Rectal smooth muscle tissue (tissue), 1 donor: ENCODE data around the gene RIPPLY1.
"Not testable (repeated sequence)": the region's sequence is repeated elsewhere in the genome, so short reads cannot be mapped to it uniquely, and the experiment has no call there.

Experiments
- H3K27ac ChIP-seq: one replicate; pipeline ENCODE4 v1.7.0; 2013; ENCODE audit warnings: low read depth, low read length, inconsistent platforms
- H3K27me3 ChIP-seq: one replicate; pipeline ENCODE4 v1.7.0; 2013; ENCODE audit warnings: low read length; ENCODE audit not compliant: control insufficient read depth, insufficient read depth
- H3K36me3 ChIP-seq: one replicate; pipeline ENCODE4 v1.7.0; 2013; ENCODE audit warnings: low read length; ENCODE audit not compliant: control insufficient read depth, insufficient read depth
- H3K4me1 ChIP-seq: one replicate; pipeline ENCODE4 v1.7.0; 2013; ENCODE audit warnings: low read length; ENCODE audit not compliant: control insufficient read depth, insufficient read depth
- H3K4me3 ChIP-seq: one replicate; pipeline ENCODE4 v1.7.0; 2013; ENCODE audit warnings: low read length
- H3K9ac ChIP-seq: one replicate; pipeline ENCODE4 v1.7.0; 2013; ENCODE audit warnings: low read length

The RIPPLY1 gene

DNA sequence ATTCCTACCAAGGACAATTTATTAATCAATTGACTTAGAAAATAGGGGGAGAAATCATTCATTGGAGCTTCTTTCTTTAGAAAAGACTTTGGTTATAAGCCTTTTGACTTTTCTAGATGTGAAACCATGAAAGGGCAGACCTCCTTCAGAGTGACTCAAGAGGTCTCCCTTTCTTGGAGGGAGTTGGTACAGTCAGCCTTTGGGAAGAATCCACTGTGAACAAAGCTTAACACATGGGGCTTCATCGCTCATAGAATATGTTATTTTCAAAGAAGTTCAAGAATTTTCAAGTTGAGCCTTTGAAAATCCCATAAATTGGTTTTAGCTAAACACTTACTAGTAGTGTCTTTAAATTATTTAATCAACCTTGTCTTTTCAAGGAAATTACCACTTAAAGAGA, 28.0 kb downstream of the RIPPLY1 start:
- H3K27ac ChIP-seq = no peak overlapping the region
- no peaks in the 10 kb centered on the region for H3K27me3 ChIP-seq
- H3K9ac ChIP-seq = no peak overlapping the region
- no peak overlapping the region for H3K4me3 ChIP-seq
- H3K36me3 ChIP-seq = no peaks in the 10 kb centered on the region
- no peaks in the 10 kb centered on the region for H3K4me1 ChIP-seq

DNA sequence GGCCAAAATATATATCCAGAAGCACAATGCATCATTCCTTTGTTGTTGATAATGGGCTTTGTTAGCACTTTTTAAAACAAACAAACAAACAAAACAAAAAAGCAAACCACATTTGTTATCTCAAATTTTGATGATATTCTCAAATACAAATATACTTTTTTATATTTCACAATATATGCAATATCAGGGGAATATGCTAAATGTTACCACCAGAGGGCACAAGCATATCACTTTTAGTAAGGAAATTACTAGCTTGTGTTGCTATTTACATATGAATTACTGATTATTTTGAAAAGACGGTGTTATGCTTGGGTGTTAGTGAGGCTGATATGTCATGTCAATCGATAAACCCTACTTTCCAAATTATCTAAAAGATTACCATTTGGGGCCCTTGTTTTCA, 29.1 kb downstream of the RIPPLY1 start:
- no peak overlapping the region for H3K4me3 ChIP-seq
- no peaks in the 10 kb centered on the region for H3K36me3 ChIP-seq
- no peak overlapping the region for H3K27ac ChIP-seq
- no peaks in the 10 kb centered on the region for H3K27me3 ChIP-seq
- no peaks in the 10 kb centered on the region for H3K4me1 ChIP-seq
- no peak overlapping the region for H3K9ac ChIP-seq

DNA sequence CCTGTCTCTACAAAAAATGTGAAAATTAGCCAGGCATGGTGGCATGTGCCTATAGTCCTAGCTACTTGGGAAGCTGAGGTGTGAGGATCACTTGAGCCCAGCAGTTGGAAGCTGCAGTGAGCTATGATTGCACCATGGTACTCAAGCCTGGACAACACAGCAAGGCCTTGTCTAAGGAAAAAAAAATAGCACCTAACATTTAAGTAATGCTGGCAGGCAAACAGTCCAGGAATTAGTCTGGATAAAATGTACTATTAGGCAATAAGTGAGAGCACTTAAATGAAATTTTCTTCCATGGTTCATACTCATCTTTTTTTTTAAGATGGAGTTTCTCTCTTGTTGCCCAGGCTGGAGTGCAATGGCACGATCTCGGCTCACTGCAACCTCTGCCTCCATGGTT, 30.3 kb downstream of the RIPPLY1 start:
- not testable (repeated sequence) for H3K36me3 ChIP-seq, H3K27me3 ChIP-seq, H3K4me3 ChIP-seq, H3K4me1 ChIP-seq, H3K27ac ChIP-seq, H3K9ac ChIP-seq

DNA sequence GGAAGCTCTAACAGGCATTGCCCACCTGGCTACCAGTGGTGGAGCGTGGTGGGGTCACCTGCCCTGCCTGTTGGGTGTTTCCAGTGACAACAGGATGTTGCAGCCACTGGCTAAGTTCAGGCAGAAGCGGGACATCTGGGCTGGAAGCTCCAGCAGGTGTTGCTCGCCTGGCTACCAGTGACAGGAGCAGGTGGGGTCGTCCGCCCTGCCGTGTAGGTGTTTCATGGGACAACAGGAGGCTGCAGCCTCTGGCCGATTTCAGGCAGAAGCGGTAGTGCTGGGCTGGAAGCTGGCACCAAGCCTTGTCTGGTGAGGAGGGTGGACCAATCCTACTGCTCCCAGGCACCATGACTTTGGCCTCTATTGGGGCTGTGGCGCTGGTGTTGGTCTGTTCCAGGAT, 39.4 kb downstream of the RIPPLY1 start:
- no peaks in the 10 kb centered on the region for H3K36me3 ChIP-seq

DNA sequence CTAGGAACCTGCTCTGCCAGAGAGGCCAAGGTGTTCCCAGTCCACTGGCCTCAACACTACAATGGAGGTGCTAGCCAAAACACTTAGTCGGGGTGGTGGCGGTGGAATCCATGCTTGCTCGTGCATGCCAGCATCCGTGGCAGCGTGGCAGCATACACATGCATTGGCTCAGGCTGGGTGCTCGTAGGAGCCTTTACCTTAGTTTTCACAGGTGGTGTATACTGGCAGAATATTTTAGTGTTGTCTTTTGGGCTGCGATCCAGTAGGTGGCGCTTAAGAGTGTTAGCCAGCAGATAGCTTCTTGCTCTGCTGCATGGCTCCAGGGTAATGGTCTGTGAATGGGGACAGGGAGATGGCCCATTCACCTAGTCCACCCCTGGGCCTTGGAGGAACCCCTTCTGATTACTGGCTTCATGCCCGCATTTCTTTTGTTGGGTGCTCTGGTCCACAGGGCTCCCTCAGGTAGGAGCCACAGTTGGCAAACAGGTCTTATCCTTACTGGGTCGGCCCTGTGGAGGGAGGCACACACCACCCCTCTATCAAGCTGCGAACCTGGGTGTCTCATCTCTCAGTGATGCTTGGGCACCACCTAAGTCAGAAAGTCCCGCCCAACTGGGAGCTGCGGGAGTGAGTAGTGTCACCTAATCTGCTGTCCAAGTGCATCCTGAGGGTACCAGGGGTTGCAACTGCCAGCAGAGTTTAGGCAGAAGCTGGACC, 40.0 kb downstream of the RIPPLY1 start:
- Histone ChIP-seq H3K4me1 (no peaks in the 10 kb centered on the region), H3K27me3 (no peaks in the 10 kb centered on the region), H3K36me3 (no peaks in the 10 kb centered on the region), H3K9ac (no peak overlapping the region), H3K27ac (no peak overlapping the region), H3K4me3 (no peak overlapping the region)

More for the DNA sequence above, 39.4 kb downstream of the RIPPLY1 start:
- Histone ChIP-seq H3K4me3 (no peak overlapping the region), H3K4me1 (no peaks in the 10 kb centered on the region), H3K9ac (no peak overlapping the region), H3K27me3 (no peaks in the 10 kb centered on the region), H3K27ac (no peak overlapping the region)
